Measurements from ENCODE around the gene CGB8.
"Not testable (repeated sequence)": the region's sequence is repeated elsewhere in the genome, so short reads cannot be mapped to it uniquely, and the experiment has no call there.

DNA sequence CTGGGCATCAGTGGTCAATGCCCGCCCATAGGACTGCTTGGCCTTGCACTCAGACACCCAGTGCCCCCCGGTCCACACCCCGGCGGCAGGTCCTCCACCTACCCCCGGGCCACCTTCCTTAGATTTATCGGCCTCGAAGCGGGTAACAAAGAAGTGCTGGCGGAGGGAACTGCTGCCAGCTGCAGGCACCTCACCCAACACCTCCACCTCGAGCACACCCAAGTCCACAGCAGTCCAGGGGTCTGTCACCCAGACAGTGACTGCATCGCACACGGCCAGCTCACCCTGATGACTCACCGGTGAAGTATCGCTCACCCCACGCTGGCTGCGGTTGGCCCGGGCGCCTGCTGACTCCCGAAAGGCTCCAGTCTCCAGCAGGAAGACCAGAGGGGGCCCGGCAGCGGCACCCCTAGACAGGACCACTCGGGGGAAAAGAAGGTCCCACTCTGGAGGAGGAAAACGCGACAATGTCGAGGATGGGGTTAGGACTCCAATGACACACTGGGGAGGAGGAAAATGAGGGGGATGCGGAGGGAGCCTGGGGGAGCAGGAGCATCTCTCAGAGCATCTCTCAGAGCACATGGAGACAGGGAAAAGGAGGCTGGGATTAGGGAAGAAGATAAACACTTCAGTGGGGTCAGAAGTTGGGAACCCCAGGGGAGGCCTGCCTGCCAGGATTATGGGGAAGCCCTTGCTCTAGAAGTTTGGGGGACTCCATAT is 10.2 kb downstream of the CGB8 start:
- TF ChIP-seq POLR2A (IDR thresholded peaks at IDR 0.05): not testable (repeated sequence)
- TF ChIP-seq, protein P1, sequence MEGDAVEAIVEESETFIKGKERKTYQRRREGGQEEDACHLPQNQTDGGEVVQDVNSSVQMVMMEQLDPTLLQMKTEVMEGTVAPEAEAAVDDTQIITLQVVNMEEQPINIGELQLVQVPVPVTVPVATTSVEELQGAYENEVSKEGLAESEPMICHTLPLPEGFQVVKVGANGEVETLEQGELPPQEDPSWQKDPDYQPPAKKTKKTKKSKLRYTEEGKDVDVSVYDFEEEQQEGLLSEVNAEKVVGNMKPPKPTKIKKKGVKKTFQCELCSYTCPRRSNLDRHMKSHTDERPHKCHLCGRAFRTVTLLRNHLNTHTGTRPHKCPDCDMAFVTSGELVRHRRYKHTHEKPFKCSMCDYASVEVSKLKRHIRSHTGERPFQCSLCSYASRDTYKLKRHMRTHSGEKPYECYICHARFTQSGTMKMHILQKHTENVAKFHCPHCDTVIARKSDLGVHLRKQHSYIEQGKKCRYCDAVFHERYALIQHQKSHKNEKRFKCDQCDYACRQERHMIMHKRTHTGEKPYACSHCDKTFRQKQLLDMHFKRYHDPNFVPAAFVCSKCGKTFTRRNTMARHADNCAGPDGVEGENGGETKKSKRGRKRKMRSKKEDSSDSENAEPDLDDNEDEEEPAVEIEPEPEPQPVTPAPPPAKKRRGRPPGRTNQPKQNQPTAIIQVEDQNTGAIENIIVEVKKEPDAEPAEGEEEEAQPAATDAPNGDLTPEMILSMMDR (IDR thresholded peaks at IDR 0.05 in 8 of 11, conservative IDR thresholded peaks at IDR 0.05 in 3 of 11): not testable (repeated sequence)

Measured in spleen (tissue), 7 donors.